ENCODE data around the gene ZRANB1. TPM values are rescaled to one million over a fixed set of nuclear protein-coding genes. Genes with fewer than 3 reads are reported as not detected.

ZRANB1 gene
- polyA plus RNA-seq, 4 donors, result 21.6 to 29.1 (median 26.1) TPM

DNA sequence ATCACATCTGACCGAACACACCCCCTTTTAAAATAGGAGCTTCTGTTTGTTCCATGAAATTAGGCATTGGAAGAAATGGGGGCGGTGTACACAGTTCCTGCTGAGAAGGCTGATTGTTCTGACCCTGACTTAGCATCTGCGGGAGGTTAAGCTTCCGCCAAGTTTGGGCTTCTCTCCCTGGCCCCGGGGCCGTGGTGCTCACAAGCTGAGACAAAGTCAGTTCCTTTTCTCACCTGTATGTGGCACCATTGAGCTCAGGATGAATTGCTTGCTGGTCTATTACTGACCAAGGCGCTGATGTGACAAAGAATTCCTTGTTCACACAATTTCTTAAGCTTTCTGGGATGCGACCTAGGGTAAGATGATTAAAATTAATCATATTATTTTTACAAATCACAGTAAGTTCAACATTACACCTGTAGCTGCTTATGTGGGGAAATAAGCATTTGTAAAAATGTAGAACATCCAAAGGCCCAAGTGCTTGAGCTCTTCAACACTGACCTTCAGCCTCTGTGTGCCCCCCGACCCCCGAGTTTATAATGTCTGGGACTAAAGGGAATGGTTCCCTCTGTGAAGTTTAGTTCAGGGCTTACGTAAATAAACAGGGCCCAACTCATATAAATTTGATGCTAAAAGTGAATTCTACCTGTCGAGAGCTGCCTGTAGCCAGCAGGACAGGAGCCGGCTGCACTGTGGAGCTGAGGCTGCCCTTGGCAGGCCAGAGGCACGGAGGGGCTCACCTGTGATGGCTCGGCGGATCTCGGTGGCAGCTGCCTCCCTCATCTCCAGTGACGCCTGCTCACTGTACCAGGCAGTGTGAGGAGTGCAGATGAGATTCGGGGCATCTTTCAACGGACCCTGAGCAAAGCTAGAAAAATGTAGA, 50.8 kb downstream of the ZRANB1 start:
- peak in 1 of 4 donors; percentile 44 for DNase-seq (ENCODE audit: low read depth in 4 of 4, low spot score in 2 of 4)

DNA sequence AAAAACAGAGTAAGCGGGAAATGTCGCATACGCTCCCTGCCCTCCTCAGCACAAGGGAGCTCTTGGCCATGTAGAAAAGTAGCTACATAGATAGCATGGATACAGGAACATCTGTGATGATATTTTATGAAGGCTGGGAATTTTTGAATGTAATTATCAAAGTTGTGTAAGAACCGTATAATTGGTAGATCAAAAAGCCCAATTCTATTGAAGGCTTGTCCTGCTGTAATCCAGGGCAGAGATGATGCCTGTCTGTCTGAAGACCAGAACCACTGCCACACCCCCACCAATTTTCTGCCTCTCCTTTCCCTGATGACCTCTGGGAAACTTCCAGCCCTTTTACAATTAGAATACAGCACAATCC, 51.4 kb downstream of the ZRANB1 start:
- DNase-seq (ENCODE audit: low read depth in 4 of 4, low spot score in 2 of 4), result no peak

DNA sequence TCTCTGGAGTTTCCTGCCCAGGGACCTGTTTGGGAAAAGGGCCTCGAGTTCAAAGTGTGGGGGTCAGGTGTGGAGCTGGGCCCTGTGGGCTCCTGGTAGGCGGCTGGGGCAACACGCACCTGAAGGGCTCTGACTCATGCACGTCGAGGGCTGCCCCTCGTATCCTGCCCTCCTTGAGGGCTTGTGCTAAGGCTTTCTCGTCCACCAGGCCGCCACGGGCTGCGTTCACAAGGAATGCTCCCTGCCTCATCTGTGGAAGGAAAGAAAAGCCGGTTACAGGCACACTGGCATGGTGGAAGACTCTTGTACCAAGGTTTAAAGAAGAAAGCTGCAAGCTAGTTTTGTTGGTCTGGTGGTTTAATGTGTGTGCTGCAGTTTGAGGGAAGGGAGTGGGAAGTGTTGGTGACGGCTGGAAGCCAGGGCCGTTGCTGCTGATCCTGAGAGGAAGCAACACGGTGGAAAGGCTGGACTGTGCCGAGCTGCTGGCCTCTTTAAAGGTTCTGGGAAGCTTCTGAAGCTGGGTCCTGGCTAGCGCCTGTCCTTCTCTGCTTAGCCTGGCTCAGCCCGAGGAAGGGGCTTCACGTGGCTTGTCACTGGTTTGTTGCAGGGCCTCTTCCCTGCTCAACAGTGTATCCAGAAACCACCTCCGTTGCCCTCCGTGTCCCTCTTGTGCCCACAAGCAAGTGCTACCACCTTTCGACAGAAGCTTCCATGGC, 52.0 kb downstream of the ZRANB1 start:
- DNase-seq (ENCODE audit: low read depth in 4 of 4, low spot score in 2 of 4), result no peak

DNA sequence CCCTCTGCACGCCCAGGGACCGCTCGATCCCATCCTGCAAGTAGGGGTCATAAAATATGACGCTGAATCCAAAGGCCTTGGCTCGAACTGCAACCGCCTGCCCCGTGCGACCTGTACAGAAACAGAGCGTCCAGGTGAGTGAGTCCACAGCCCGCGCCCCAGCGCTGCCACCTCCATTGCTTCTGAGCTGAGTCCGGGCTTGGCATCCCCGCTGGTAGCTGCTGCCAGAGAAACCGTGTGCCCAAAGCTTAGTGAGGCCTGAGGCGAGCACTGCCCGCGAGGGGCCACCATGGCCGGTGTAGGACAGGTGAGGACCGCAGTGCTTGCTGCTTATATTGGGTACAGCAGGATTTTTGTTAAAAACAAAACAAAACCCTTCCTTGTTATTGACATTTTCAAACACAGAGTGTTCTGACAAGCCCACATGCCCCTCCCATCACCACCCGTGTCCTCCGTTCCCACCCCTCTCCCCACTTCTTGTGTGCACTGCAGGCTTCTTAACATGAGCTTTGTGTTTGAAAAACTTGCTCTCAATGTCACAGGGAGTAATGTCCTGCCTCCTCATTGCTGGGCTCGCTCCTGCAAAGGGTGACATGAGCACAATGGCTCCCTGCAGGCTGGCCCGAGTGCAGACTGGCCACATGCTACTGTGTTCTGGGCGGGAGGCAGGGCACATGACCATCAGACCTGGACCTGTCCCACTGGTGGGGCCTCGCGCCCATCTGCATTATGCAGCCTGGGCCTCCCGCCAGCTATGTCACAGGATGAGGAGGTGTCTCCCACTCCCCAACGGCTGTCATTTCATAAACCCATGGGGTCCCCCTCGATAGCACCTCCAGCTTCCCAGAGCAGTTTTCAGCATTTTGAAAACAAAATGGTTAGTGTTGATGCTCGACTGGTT, 52.9 kb downstream of the ZRANB1 start:
- no peak for DNase-seq (ENCODE audit: low read depth in 4 of 4, low spot score in 2 of 4)

DNA sequence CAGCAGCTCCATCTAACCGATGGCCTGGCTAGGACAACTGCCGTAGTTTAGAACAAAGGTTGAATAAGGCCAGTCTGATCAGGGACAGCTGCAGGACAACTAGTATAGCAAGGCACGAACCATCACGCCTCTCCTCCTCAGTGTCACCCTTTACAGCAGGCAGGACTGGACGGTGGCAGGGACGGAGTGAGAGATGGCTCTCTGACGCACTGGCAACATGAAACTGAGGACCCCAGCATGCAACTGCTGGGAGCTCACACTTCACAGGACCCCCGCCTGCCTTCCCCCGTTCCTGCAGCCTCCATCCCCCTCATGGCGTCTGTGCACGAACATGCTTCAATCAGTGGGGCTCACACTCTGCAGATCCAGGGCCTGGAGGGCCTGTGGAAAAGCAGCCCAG, 53.7 kb downstream of the ZRANB1 start:
- no peak for DNase-seq (ENCODE audit: low read depth in 4 of 4, low spot score in 2 of 4)

DNA sequence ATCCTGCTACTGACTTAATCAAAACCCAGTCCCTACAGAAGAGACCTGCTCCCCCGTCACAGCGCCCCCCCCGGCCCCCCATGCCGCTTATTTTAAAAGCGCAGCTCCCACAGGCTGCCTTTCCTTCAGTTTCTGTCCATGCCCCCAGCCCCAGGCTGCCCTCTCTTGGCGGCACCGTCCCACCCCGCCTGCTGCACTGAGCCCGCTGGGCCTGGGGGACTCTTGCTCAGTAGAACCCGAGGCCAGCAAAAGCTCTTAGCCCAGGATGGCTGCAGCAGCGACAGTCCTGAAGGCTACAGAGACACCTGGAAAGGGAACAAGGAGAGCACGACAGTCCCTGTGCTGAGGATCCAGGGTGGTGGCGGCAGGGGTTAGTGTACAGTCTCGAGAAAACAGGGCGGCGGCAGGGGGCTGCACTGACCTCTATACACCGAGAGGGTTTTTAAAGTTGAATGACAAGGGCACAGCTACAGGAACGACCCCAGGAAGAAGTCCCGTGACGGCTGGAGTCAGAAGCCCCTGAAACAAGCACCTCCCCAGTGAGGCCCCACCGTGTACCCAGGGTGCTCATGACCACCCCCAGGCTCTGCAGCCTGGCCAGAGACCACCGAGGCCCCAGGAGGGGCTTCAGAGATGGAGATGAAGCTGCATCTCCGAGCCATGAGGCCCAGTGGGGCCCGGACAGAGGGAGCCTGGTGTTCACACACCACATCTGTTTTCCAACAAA, 54.4 kb downstream of the ZRANB1 start:
- DNase-seq (ENCODE audit: low read depth in 4 of 4, low spot score in 2 of 4), result no peak

DNA sequence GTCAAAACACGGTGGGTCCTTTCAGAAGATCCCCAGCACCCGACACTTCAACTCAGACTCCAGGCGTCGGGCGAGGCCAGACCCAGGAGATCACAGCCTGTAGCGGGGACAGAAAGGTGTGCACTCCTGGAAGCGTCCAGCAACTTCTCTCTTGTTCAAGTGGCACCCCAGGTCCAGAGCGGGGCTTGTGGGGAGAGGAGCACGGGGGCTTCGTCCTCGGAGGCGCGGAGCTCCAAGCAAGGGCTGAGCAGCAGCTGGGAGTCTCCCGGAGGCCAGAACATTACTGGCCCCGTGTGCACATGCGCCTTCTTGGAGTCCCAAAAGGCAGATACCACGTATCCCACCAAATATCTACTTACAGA, 54.9 kb downstream of the ZRANB1 start:
- DNase-seq (ENCODE audit: low read depth in 4 of 4, low spot score in 2 of 4), result no peak

DNA sequence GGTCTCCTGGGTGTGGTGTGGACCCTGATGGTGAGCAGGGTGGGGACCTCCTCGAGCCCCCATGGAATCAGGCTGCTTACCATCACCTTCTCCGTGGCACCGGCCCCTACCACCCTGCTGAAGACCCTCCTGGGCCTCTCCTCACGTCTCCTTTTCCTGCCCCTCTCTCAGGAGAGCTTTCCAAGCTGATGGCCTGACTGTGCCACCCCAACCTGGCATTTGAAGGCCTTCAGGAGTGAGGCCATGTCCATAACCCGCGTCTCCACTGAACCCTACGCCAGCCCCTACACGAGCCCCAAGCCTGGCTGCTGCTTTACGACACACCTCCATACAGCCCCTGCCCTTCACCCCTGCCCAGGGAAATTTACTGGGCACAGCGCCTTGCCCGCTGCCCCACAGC, 55.4 kb downstream of the ZRANB1 start:
- DNase-seq (ENCODE audit: low read depth in 4 of 4, low spot score in 2 of 4), result no peak

DNA sequence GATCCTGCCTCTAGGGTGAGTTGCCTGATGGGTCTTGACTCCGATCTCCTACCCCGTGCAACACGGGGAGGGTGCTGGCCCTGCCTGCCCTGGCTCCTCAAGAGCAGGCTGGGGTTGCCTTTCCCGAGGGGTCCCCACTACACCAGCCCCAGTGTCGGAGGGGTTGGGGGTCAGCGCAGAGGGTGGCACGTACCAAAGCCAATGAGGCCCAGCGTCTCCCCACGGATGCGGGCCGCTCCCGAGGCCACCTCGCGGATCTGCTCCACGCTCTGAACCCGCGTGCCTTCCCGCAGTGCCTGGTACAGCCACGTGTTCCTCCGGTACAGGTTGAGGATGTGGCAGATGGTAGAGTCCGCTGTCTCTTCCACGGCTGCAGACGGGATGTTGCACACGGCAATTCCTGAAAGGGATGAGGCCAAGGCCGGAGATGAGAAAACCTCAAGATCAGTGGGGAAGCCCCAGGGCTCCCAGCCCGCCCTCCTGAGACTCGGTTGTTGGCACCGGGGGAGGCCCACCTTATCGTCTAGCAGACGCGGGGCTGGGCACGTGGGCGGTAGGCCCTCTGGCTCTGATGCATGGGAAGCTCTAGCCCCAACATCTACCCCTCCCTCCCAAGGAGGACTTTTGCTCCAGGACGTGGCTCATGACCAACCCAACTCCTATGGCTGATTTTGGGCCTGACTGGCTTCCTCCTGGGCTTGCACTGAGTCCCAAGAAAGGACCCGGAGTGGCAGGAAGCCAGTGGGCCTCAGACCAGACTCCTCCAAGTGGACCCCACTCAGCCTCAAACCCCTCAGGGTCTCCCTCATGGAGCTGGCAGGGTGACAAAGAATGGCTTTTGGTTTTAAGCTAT, 56.1 kb downstream of the ZRANB1 start:
- no peak for DNase-seq (ENCODE audit: low read depth in 4 of 4, low spot score in 2 of 4)

DNA sequence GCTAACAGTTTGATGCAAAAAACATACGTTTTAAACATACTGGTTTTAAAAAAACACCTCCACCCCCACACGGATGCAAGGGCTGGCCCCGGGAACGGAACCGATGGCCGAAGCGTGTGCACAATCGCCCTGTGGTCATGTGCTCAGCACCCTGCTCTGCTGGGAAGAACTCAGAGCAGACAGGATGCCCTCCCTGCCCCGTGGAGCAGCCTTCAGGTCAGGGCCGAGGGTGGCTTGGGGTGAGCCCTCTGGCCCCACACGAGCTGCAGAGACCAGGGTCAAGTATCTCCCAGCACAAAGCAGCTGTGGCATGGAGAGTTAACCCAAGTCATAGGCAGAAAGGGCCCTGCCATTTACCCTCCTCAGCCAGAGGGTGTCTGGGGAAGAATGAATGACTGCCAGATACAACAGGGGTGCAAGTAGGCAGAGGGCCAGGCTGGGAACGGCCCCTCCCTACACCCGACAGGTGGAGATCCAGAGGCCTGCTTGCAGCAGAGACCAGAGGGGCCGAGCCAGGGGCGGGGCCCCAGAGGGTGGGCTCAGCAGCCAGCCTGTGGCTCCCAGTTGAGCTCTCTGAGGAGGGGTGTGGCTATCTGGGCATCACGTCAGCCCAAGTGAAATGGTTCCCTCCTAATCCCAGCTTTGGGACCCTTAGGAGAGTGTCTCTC, 56.8 kb downstream of the ZRANB1 start:
- DNase-seq (ENCODE audit: low read depth in 4 of 4, low spot score in 2 of 4), result no peak

DNA sequence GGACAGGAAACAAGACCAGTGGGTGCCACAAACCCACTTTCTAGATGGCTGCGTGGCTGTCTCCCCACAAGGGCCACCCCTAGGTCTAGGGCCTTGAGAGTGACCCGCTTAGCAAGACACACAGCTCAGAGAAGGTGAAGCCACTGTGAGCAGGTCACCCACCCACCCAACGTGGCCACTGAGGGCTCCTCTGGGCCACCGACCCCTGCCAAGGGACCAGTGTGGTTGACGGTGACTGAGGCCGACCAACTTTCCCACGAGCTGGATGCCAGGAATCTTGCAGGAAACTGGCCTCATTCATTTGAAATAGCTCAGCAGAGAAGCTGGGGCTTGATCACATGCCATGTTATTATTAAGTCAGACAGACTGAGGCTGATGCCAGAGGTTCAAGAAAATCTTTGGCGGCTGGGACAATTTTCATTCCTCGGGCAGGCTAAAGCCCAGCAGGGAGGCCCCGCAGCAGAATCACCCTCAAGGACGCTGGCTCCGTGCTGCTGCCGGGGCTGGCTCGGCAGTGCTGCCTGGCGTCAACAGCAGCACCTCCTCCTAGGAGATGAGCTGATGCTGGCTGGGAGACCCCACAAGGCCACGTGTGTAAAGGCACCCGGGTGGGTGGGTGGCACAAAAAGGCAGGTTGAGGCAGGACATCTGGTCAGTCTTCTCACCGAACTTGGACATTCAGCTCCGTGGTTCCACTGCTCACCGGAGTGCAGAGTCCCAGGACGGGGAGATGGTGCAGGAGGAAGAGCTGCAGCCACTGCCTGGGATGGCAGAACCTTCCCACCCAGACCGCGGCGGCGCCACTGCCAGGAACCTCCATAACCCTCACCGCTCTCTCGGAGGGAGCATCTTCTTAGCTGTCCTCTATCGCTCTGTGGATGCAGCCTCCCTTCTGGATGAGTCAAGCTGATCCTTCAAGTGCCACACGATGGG, 57.8 kb downstream of the ZRANB1 start:
- DNase-seq (ENCODE audit: low read depth in 4 of 4, low spot score in 2 of 4), result no peak

DNA sequence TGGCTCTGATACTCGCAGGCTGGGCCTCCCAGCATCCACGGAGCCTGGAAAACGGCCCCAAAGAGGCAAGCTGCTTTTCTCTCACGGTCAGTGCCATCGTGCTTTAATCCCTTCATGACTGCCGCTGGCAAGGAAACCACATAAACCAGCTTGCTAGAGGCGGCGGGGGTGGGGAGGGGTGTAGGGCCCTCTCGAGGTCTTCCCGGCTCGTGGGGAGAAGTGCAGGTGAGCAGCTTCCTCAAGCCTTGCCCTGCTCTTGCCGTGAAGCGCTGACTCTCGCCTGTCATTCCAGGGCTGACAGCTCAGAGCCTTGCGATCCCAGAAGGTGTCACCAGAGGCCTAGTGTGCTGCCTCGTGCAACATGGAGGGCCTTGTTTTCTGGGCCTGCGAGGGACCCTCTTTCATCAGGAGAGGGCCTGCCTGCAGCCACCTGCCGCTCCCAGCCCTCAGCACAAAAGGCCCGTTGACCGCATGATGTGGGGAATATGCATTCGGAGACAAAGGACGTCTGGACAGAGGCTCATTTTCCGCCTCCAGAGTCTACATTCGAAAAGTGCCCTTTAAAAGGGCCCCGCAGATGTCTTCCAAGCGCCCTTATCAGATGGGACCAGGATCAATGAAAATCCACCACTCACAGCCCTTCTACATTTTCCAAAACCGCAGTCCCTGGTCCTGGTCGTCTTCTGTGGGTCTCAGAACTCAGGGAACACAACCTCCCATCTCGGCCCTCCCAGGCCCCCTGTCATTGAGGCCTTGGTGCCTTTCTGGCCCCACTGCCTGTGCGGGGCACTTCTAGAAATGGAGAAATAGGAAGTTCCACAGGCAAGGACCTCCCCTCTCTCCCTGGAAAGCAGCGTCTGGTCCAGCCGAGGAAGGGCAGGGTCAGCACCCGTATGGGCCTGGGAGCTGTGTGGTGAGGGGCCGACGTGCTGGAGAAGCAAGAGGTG, 58.7 kb downstream of the ZRANB1 start:
- DNase-seq (ENCODE audit: low read depth in 4 of 4, low spot score in 2 of 4), result no peak

DNA sequence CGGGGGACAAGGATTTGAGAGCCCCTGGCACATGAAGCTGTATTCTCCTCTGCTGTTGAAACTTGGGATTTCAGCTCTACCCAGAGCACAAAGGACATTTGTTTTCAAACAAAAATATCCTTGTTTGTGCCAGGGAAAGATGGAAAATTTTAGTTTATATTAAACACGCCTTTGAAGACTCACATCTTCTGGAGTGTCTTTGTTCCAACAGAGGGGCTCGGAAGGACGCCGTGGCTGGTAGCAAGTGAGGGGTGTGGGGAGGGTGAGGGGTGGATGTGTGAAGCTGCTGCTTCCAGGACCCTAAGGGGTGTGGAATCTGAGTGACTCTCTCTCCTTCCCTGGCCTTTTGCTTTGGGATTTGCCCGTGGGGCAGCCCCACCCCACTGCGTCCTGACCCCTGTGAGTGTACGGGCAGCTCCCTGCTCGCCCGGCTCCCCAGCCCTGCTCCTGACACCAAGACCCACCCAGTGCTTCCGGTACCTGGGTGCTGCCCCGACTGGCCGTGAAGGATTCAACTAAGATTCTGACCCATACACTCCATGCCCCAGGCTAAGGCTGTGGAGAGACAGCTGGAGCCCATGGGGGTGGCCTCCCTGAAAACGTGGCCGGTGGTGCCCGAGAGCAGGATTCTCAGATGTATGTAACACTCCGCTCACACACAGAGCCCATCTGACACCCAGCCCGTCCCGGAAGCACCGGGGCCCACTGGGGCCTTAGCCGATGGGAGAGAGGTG, 59.6 kb downstream of the ZRANB1 start:
- no peak for DNase-seq (ENCODE audit: low read depth in 4 of 4, low spot score in 2 of 4)

DNA sequence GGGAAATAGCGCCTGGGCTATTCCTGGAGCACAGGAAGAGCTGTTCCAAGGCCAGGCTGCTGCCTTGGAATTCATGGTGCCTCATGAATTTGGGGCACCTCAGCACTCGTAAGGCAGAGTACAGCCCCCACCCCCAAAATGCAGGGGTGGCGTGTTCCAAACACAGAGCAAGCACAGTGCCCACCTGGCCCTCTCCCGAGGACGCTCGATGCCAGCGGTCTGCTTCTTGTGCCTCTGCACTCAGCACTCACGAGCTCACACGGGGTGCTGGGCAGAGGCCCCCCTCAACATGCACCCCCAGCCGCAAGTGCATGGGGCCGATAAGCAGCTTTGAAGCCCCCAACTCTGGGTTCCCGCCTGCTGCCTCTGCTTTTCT, 60.1 kb downstream of the ZRANB1 start:
- DNase-seq (ENCODE audit: low read depth in 4 of 4, low spot score in 2 of 4), result no peak

DNA sequence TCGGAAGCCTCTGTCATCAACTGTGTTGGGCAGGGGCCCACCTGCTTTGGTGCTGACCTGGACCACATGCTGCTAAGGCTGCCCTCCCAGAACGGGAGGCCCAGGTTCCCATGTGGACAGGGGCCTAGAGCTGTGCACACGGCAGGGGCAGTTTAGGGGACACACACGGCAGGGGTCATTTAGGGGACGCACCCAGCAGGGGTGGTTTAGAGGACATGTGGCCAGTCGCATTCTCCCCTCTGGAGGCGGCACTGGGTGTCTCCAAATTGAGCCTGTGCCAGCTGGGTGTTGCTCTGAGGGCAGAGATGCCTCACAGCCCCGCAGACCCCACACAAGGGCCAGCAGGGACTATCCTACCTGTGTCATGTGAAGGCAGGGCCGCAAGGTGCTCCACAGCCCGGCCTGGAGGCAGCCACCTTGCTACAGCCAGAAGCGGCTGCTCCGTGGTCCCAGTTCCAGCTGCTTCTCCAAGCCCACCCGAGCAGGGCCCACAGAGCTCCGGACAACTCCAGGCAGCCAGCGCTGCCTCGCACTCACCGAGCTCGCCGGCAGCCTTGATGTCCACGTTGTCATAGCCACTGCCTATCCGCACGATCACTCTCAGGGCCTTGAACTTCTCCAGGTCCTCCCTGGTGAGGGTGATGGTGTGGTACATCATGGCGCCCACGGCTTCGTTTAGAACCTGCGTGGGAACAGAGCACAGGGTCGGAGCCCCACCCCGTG, 60.7 kb downstream of the ZRANB1 start:
- DNase-seq (ENCODE audit: low read depth in 4 of 4, low spot score in 2 of 4), result no peak

Data from left renal cortex interstitium (tissue), 4 donors.